ENCODE measurements around the gene NOP9.
A peak's percentile ranks its signal among the peaks of the same experiment; 100 is the strongest.

NOP9 gene

GRCh38 chr14:24263848-24264247 is 35.8 kb upstream of the NOP9 start:
- DNase-seq (ENCODE audit: low read depth in 2 of 2), result no peak

- DNase-seq (ENCODE audit: low read depth in 2 of 2), result no peak
Measured at GRCh38 chr14:24264298-24264697, 35.4 kb upstream of the NOP9 start.

- DNase-seq (ENCODE audit: low read depth in 2 of 2), result no peak
Measured at GRCh38 chr14:24266344-24267244, 33.1 kb upstream of the NOP9 start.

- DNase-seq (ENCODE audit: low read depth in 2 of 2), result no peak
Measured at GRCh38 chr14:24267516-24267915, 32.1 kb upstream of the NOP9 start.

GRCh38 chr14:24268225-24268624 is 31.4 kb upstream of the NOP9 start:
- no peak for DNase-seq (ENCODE audit: low read depth in 2 of 2)

GRCh38 chr14:24269368-24269767 is 30.3 kb upstream of the NOP9 start:
- no peak for DNase-seq (ENCODE audit: low read depth in 2 of 2)

- DNase-seq (ENCODE audit: low read depth in 2 of 2), result no peak
Measured at GRCh38 chr14:24269910-24270536, 29.6 kb upstream of the NOP9 start.

- DNase-seq (ENCODE audit: low read depth in 2 of 2), result no peak
Measured at GRCh38 chr14:24270537-24271133, 29.0 kb upstream of the NOP9 start.

GRCh38 chr14:24271134-24271833 is 28.4 kb upstream of the NOP9 start, which contains the start of gene RABGGTA:
Gene RABGGTA (minus strand): TSS chr14:24271597. CDS start chr14:24271115, 482 bp downstream.
- DNase-seq (ENCODE audit: low read depth in 2 of 2), result peak; percentile 77 to 85

GRCh38 chr14:24271834-24272263 is 27.8 kb upstream of the NOP9 start:
- no peak for DNase-seq (ENCODE audit: low read depth in 2 of 2)

GRCh38 chr14:24272467-24272866 is 27.2 kb upstream of the NOP9 start:
- DNase-seq (ENCODE audit: low read depth in 2 of 2), result no peak

GRCh38 chr14:24273422-24273998 is 26.1 kb upstream of the NOP9 start:
- no peak for DNase-seq (ENCODE audit: low read depth in 2 of 2)

GRCh38 chr14:24274101-24274543 is 25.5 kb upstream of the NOP9 start:
- peak; percentile 27 to 42 for DNase-seq (ENCODE audit: low read depth in 2 of 2)

- no peak for DNase-seq (ENCODE audit: low read depth in 2 of 2)
Measured at GRCh38 chr14:24277071-24277470, 22.6 kb upstream of the NOP9 start.

- DNase-seq (ENCODE audit: low read depth in 2 of 2), result no peak
Measured at GRCh38 chr14:24277606-24278321, 21.9 kb upstream of the NOP9 start.

GRCh38 chr14:24278424-24278823 is 21.2 kb upstream of the NOP9 start:
- no peak for DNase-seq (ENCODE audit: low read depth in 2 of 2)

- DNase-seq (ENCODE audit: low read depth in 2 of 2), result peak in 1 of 2 donors; percentile 36
Measured at GRCh38 chr14:24279301-24280186, 20.1 kb upstream of the NOP9 start.

- DNase-seq (ENCODE audit: low read depth in 2 of 2), result no peak
Measured at GRCh38 chr14:24280797-24281460, 18.7 kb upstream of the NOP9 start.

GRCh38 chr14:24281636-24282035 is 18.0 kb upstream of the NOP9 start:
- no peak for DNase-seq (ENCODE audit: low read depth in 2 of 2)
